K562 (cell line): ENCODE results near the gene FOXP4.

Experiments
- CEBPB ChIP-seq: fragments of 450-650 bp; IDR thresholded peaks from 2 replicates; pipeline ENCODE4 v1.6.1; 2016; ENCODE audit warnings: missing genetic modification characterization, missing compliant biosample characterization
- CHD2 ChIP-seq: IDR thresholded peaks from 2 replicates; pipeline ENCODE4 v1.6.1; 2011; ENCODE audit warnings: low read depth, low read length
- CSDE1 ChIP-seq, 2 experiments: fragments of 450-650 bp; IDR thresholded peaks; 2 replicates each; pipeline ENCODE4 v1.6.1; 2016; ENCODE audit warnings: mild to moderate bottlenecking in 1 of 2
- EGR1 ChIP-seq: fragments of 450-650 bp; conservative IDR thresholded peaks from 2 replicates; pipeline ENCODE4 v1.6.1; 2017; ENCODE audit warnings: mild to moderate bottlenecking
- JUND ChIP-seq, 2 experiments: IDR thresholded peaks; 2 replicates in 1 of 2; 3 replicates in 1 of 2; pipeline ENCODE4 v1.6.1; 2011; ENCODE audit warnings: borderline replicate concordance in 2 of 2, low read depth in 2 of 2, low read length in 2 of 2, improper control_type of control experiment in 1 of 2, missing biosample characterization in 1 of 2, missing genetic modification characterization in 1 of 2, missing genetic modification reagents in 1 of 2
- LARP7 ChIP-seq: fragments of 450-650 bp; IDR thresholded peaks from 2 replicates; pipeline ENCODE4 v1.6.1; 2016
- RNF219 ChIP-seq: fragments of 250-450 bp; sonication (Bioruptor Pico); IDR thresholded peaks from 2 replicates; pipeline ENCODE4 v1.5.0; 2022; ENCODE audit warnings: mild to moderate bottlenecking
- SETDB1 ChIP-seq: IDR thresholded peaks from one replicate; pipeline ENCODE4 v1.6.1; 2012; ENCODE audit warnings: low read length, control low read depth, inconsistent platforms
- SRSF9 ChIP-seq: fragments of 200-400 bp; formaldehyde crosslinking; IDR thresholded peaks from 2 replicates; pipeline ENCODE4 v1.6.1; 2017; ENCODE audit warnings: low read depth, low read length, borderline replicate concordance
- ZNF133 ChIP-seq: fragments of 250-450 bp; sonication (Bioruptor Pico); IDR thresholded peaks from 2 replicates; pipeline ENCODE4 v1.4.0; 2020; ENCODE audit warnings: mild to moderate bottlenecking
- ZSCAN32 ChIP-seq: fragments of 450-650 bp; formaldehyde crosslinking; IDR thresholded peaks from 2 replicates; pipeline ENCODE4 v1.4.0; 2020; ENCODE audit warnings: mild to moderate bottlenecking, moderate library complexity

GRCh38 chr6:41545703-41546474 is at the start of gene FOXP4:
- TF ChIP-seq EGR1 = no peak
- TF ChIP-seq RNF219 (CRISPR knock-in tag) = no peak
- TF ChIP-seq ZNF133 (CRISPR knock-in tag) = no peak
- no peak for TF ChIP-seq CEBPB (tag)
- TF ChIP-seq JUND (IDR thresholded peaks at IDR 0.05; ENCODE audit: borderline replicate concordance, low read depth, low read length) = peak; percentile 31; the same call in 1 of the 2 replicates
- TF ChIP-seq JUND (tag; IDR thresholded peaks at IDR 0.05; ENCODE audit: borderline replicate concordance, low read depth, low read length) = no peak; the same call in 2 of the 3 replicates
- no peak for TF ChIP-seq ZSCAN32 (CRISPR knock-in tag)
- TF ChIP-seq CSDE1 (IDR thresholded peaks at IDR 0.05) = no peak
- TF ChIP-seq SETDB1 = no peak
- TF ChIP-seq SRSF9 = no peak
- TF ChIP-seq CHD2 = no peak
- TF ChIP-seq LARP7 = 0 out of 2 replicates have a peak, but pooled peaks have one; percentile 42
